Activated naive CD8-positive, alpha-beta T cell treated with anti-CD3 and anti-CD28 coated beads for 36 hours (primary cell): ENCODE results near the gene DHX16. TPM values are rescaled to one million over a fixed set of nuclear protein-coding genes. Genes with fewer than 3 reads are reported as not detected.

Source experiments
- DNase-seq: peaks from one replicate; pipeline ENCODE4 v3.0.0; 2021
- H3K27ac Mint-ChIP-seq: one replicate; pipeline ENCODE4 v1.8.0; 2022; ENCODE audit warnings: mild to moderate bottlenecking, moderate library complexity, mixed read lengths
- H3K27me3 Mint-ChIP-seq: one replicate; pipeline ENCODE4 v1.8.0; 2022; ENCODE audit warnings: mild to moderate bottlenecking, mixed read lengths
- H3K36me3 Mint-ChIP-seq: one replicate; pipeline ENCODE4 v1.8.0; 2021; ENCODE audit warnings: mild to moderate bottlenecking, mixed read lengths
- H3K4me1 Mint-ChIP-seq: one replicate; pipeline ENCODE4 v1.8.0; 2021; ENCODE audit warnings: mixed read lengths
- H3K4me3 Mint-ChIP-seq: one replicate; pipeline ENCODE4 v1.8.0; 2022; ENCODE audit warnings: mild to moderate bottlenecking, moderate library complexity, mixed read lengths
- H3K9me3 Mint-ChIP-seq: one replicate; pipeline ENCODE4 v1.8.0; 2022; ENCODE audit warnings: mixed read lengths
- total RNA-seq, 2 experiments: library from RNA; stranded (reverse); gene quantifications; one replicate each; pipeline ENCODE4 v1.2.3, GENCODE V29; 2021

The DHX16 gene
- total RNA-seq, 2 experiments from 2014 or later, result 40.4 to 42.1 TPM

- Mint-ChIP-seq H3K4me1 (peaks cover 7% of the 10 kb centered on the region), H3K36me3 (peaks cover 48% of the 10 kb centered on the region), H3K4me3 (no peak overlapping the region)
Observed at GRCh38 chr6:30709101-30709868, 36.5 kb upstream of the DHX16 start.

GRCh38 chr6:30707281-30707850 lies 34.6 kb upstream of the DHX16 start:
- Mint-ChIP-seq H3K27ac (no peak overlapping the region), H3K4me3 (no peak overlapping the region), H3K36me3 (peaks cover 37% of the 10 kb centered on the region), H3K27me3 (no peaks in the 10 kb centered on the region), H3K4me1 (peaks cover 7% of the 10 kb centered on the region), H3K9me3 (no peaks in the 10 kb centered on the region)
- no peak for DNase-seq

More at GRCh38 chr6:30709101-30709868, 36.5 kb upstream of the DHX16 start:
- Mint-ChIP-seq H3K27me3 (no peaks in the 10 kb centered on the region), H3K9me3 (no peaks in the 10 kb centered on the region), H3K27ac (no peak overlapping the region)
- DNase-seq, result no peak

GRCh38 chr6:30705620-30706019 lies 32.8 kb upstream of the DHX16 start:
- no peak overlapping the region for H3K4me3 Mint-ChIP-seq
- no peaks in the 10 kb centered on the region for H3K27me3 Mint-ChIP-seq
- no peak for DNase-seq
- peaks cover 26% of the 10 kb centered on the region for H3K36me3 Mint-ChIP-seq
- no peak overlapping the region for H3K27ac Mint-ChIP-seq
- H3K9me3 Mint-ChIP-seq, result no peaks in the 10 kb centered on the region
- no peaks in the 10 kb centered on the region for H3K4me1 Mint-ChIP-seq

- no peak overlapping the region for H3K4me3 Mint-ChIP-seq
- H3K36me3 Mint-ChIP-seq, result peaks cover 29% of the 10 kb centered on the region
- no peak overlapping the region for H3K27ac Mint-ChIP-seq
Observed at GRCh38 chr6:30703821-30704220, 31.0 kb upstream of the DHX16 start.

GRCh38 chr6:30703011-30703410 lies 30.2 kb upstream of the DHX16 start:
- no peaks in the 10 kb centered on the region for H3K9me3 Mint-ChIP-seq
- no peak for DNase-seq
- no peaks in the 10 kb centered on the region for H3K27me3 Mint-ChIP-seq
- H3K27ac Mint-ChIP-seq, result no peak overlapping the region
- no peak overlapping the region for H3K4me3 Mint-ChIP-seq
- H3K4me1 Mint-ChIP-seq, result no peaks in the 10 kb centered on the region
- H3K36me3 Mint-ChIP-seq, result peaks cover 27% of the 10 kb centered on the region

More at GRCh38 chr6:30703821-30704220, 31.0 kb upstream of the DHX16 start:
- Mint-ChIP-seq H3K27me3 (no peaks in the 10 kb centered on the region), H3K9me3 (no peaks in the 10 kb centered on the region), H3K4me1 (no peaks in the 10 kb centered on the region)
- DNase-seq, result no peak

GRCh38 chr6:30700340-30700739 lies 27.5 kb upstream of the DHX16 start:
- no peaks in the 10 kb centered on the region for H3K9me3 Mint-ChIP-seq
- H3K27me3 Mint-ChIP-seq, result no peaks in the 10 kb centered on the region
- no peak overlapping the region for H3K27ac Mint-ChIP-seq
- H3K36me3 Mint-ChIP-seq, result peaks cover 18% of the 10 kb centered on the region
- H3K4me1 Mint-ChIP-seq, result peaks cover 3% of the 10 kb centered on the region
- no peak for DNase-seq
- H3K4me3 Mint-ChIP-seq, result no peak overlapping the region

- peaks cover 9% of the 10 kb centered on the region for H3K4me1 Mint-ChIP-seq
- DNase-seq, result no peak
- peaks cover 3% of the 10 kb centered on the region for H3K36me3 Mint-ChIP-seq
- no peak overlapping the region for H3K4me3 Mint-ChIP-seq
- no peak overlapping the region for H3K27ac Mint-ChIP-seq
- H3K27me3 Mint-ChIP-seq, result no peaks in the 10 kb centered on the region
- H3K9me3 Mint-ChIP-seq, result no peaks in the 10 kb centered on the region
Observed at GRCh38 chr6:30696432-30696831, 23.6 kb upstream of the DHX16 start.

- peaks cover 7% of the 10 kb centered on the region for H3K36me3 Mint-ChIP-seq
- DNase-seq, result no peak
- H3K27me3 Mint-ChIP-seq, result no peaks in the 10 kb centered on the region
- no peaks in the 10 kb centered on the region for H3K9me3 Mint-ChIP-seq
- H3K4me3 Mint-ChIP-seq, result peak overlapping the region; percentile 82
- peaks cover 34% of the 10 kb centered on the region for H3K4me1 Mint-ChIP-seq
- peak overlapping the region; percentile 17 for H3K27ac Mint-ChIP-seq
Observed at GRCh38 chr6:30691208-30691847, 18.5 kb upstream of the DHX16 start.

- Mint-ChIP-seq H3K36me3 (peaks cover 14% of the 10 kb centered on the region), H3K27ac (peak within 1 kb of the TSS; percentile 87), H3K4me1 (peaks cover 34% of the 10 kb centered on the region), H3K9me3 (no peaks in the 10 kb centered on the region), H3K27me3 (no peaks in the 10 kb centered on the region), H3K4me3 (peak within 1 kb of the TSS; percentile 97)
- DNase-seq, result peak; percentile 83
Observed at GRCh38 chr6:30690403-30691207, 17.8 kb upstream of the DHX16 start, which contains the start of gene NRM. Gene NRM, minus strand, starts transcription at chr6:30690984. Its CDS starts 10 bp downstream, at chr6:30690974.

GRCh38 chr6:30689985-30690384 lies 17.2 kb upstream of the DHX16 start:
- H3K4me3 Mint-ChIP-seq, result peak overlapping the region; percentile 97
- peaks cover 34% of the 10 kb centered on the region for H3K4me1 Mint-ChIP-seq
- no peaks in the 10 kb centered on the region for H3K27me3 Mint-ChIP-seq
- H3K36me3 Mint-ChIP-seq, result peaks cover 21% of the 10 kb centered on the region
- no peak for DNase-seq
- H3K9me3 Mint-ChIP-seq, result no peaks in the 10 kb centered on the region
- peak overlapping the region; percentile 87 for H3K27ac Mint-ChIP-seq

- H3K36me3 Mint-ChIP-seq, result peaks cover 26% of the 10 kb centered on the region
- no peak for DNase-seq
- peak overlapping the region; percentile 87 for H3K27ac Mint-ChIP-seq
- no peaks in the 10 kb centered on the region for H3K9me3 Mint-ChIP-seq
- peaks cover 34% of the 10 kb centered on the region for H3K4me1 Mint-ChIP-seq
- H3K27me3 Mint-ChIP-seq, result no peaks in the 10 kb centered on the region
- H3K4me3 Mint-ChIP-seq, result peak overlapping the region; percentile 97
Observed at GRCh38 chr6:30689022-30689865, 16.4 kb upstream of the DHX16 start.

GRCh38 chr6:30688569-30688968 lies 15.8 kb upstream of the DHX16 start:
- no peak for DNase-seq

GRCh38 chr6:30687659-30688431 lies 15.0 kb upstream of the DHX16 start:
- Mint-ChIP-seq H3K4me1 (peaks cover 34% of the 10 kb centered on the region), H3K4me3 (peak overlapping the region; percentile 95), H3K36me3 (peaks cover 40% of the 10 kb centered on the region), H3K9me3 (no peaks in the 10 kb centered on the region), H3K27ac (peak overlapping the region; percentile 93), H3K27me3 (no peaks in the 10 kb centered on the region)
- no peak for DNase-seq

More at GRCh38 chr6:30688569-30688968, 15.8 kb upstream of the DHX16 start:
- Mint-ChIP-seq H3K4me3 (peak overlapping the region; percentile 95), H3K36me3 (peaks cover 33% of the 10 kb centered on the region), H3K27ac (peak overlapping the region; percentile 22), H3K9me3 (no peaks in the 10 kb centered on the region), H3K27me3 (no peaks in the 10 kb centered on the region), H3K4me1 (peaks cover 34% of the 10 kb centered on the region)
